ENCODE data around the gene TOX2. TPM values are rescaled to one million over a fixed set of nuclear protein-coding genes. Genes with fewer than 3 reads are reported as not detected.
"Not testable (repeated sequence)": the region's sequence is repeated elsewhere in the genome, so short reads cannot be mapped to it uniquely, and the experiment has no call there.

The TOX2 gene
- total RNA-seq, 2 donors from 2014 or later = 4.0 to 5.6 TPM

DNA sequence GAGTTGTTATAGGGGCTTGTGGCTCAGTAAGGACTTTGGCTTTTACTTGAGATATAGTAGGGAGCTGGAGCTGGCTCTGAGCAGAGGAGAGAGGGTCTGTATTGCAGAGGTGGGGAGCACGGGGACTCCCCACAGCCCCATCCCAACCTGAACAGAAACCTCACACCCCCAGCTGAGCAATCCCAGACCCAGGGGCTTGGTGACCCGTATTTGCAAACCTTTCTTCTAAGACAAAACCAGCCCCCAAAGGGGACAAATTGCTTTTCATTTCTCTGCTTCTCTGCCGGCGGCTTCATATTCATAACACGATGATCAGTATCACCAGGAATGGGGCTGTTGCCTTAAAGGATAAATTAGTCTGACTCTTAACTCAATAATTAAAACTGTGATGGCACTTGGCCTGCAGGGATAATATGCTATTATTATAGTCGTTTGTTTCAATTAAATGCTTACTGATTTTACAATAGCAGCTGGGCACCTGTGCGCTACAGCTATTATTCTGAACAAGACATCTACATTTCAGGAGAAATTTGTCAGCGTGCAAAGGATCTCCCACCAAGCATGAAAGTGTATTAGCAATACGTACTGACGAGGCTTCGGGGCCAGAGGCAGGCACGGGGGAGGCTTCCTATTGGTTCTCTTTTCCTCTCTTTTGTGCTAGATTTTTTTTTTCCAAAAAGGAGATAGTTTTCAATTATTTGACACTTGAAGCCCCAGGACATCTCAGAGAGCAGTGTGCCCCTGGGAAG, 118.1 kb downstream of the TOX2 start:
- H3K27me3 Mint-ChIP-seq = peaks cover 53 to 63% of the 10 kb centered on the region in 2 donors
- no peak for ATAC-seq
- H3K27ac Mint-ChIP-seq = no peak overlapping the region
- no peak overlapping the region for H3K4me3 Mint-ChIP-seq
- H3K4me1 Mint-ChIP-seq (ENCODE audit: low read depth in 2 of 2) = peaks cover 39 to 55% of the 10 kb centered on the region in 2 donors
- no peaks in the 10 kb centered on the region for H3K9me3 Mint-ChIP-seq
- no peak for DNase-seq (ENCODE audit: low spot score)
- H3K36me3 Mint-ChIP-seq = no peaks in the 10 kb centered on the region

GRCh38 chr20:44033344-44033743, 118.7 kb downstream of the TOX2 start:
- H3K27me3 Mint-ChIP-seq = peaks cover 52 to 61% of the 10 kb centered on the region in 2 donors
- H3K36me3 Mint-ChIP-seq = no peaks in the 10 kb centered on the region
- H3K9me3 Mint-ChIP-seq = no peaks in the 10 kb centered on the region
- H3K27ac Mint-ChIP-seq = no peak overlapping the region
- DNase-seq (ENCODE audit: low spot score) (no peak), ATAC-seq (no peak)
- peaks cover 33 to 50% of the 10 kb centered on the region in 2 donors for H3K4me1 Mint-ChIP-seq (ENCODE audit: low read depth in 2 of 2)
- H3K4me3 Mint-ChIP-seq = no peak overlapping the region

GRCh38 chr20:44033873-44034272, 119.2 kb downstream of the TOX2 start:
- H3K4me1 Mint-ChIP-seq (ENCODE audit: low read depth in 2 of 2) = peaks cover 28 to 45% of the 10 kb centered on the region in 2 donors

DNA sequence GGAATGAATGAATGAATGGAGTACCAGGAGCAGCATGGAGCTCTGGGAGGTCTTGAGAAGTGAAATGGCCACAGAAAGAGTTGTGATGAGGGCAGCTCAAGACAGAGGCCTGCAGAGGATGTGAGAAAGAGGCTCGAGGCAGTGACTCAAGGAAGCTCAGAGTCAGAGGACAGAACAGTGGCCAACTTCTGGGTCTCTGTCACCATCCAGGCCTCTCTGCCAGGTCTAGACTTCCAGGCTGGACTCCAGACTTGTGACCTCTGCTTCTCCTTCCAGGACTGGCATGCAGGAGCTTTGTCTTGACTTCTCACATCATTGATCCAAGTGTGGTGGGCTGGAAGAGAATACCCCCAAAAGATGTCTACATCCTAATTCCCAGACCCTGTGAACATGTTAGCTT, 119.8 kb downstream of the TOX2 start:
- ATAC-seq = no peak
- no peaks in the 10 kb centered on the region for H3K9me3 Mint-ChIP-seq
- peaks cover 63 to 64% of the 10 kb centered on the region in 2 donors for H3K27me3 Mint-ChIP-seq
- no peak for DNase-seq (ENCODE audit: low spot score)
- no peak overlapping the region for H3K4me3 Mint-ChIP-seq
- H3K27ac Mint-ChIP-seq = peak overlapping the region in 1 of 2 donors; percentile 21
- no peaks in the 10 kb centered on the region for H3K36me3 Mint-ChIP-seq
- H3K4me1 Mint-ChIP-seq (ENCODE audit: low read depth in 2 of 2) = peaks cover 24 to 42% of the 10 kb centered on the region in 2 donors

More at GRCh38 chr20:44033873-44034272, 119.2 kb downstream of the TOX2 start:
- Mint-ChIP-seq H3K36me3 (no peaks in the 10 kb centered on the region), H3K9me3 (no peaks in the 10 kb centered on the region), H3K4me3 (no peak overlapping the region), H3K27ac (peak overlapping the region in 1 of 2 donors; percentile 21), H3K27me3 (peaks cover 57 to 61% of the 10 kb centered on the region in 2 donors)
- no peak for DNase-seq (ENCODE audit: low spot score)
- no peak for ATAC-seq

DNA sequence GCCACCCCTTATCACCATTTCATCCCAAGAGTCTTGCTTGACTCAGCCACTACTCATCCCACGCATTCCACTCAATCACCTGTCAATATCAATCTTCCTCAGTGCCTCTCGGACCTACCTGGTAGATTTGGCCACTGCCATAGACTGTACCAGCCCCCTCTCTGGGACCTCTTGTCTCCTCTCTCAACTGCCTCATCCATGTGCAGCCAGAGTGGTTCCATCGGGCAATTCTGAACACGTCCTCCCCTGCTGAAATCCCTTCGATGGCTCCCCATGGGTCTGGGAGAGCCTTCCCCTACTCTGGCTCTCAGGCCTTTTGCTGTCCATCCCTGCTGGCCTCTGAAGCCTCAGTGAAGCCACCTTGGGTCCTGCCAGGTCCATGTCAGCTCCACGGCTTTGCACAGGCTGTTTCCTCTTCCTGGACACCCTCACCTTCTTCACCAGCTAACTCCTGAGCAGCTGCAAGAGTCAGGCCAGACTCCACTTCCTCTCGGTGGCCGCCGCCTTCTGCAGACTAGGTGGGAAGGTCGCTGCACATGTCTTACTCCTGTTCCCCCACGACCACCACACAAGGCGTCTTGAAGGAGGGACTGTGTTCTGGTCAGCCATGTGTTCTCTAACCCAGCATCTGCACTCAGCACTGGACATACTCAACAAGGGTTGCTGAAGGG, 120.4 kb downstream of the TOX2 start:
- H3K4me3 Mint-ChIP-seq = no peak overlapping the region
- H3K4me1 Mint-ChIP-seq (ENCODE audit: low read depth in 2 of 2) = peaks cover 17 to 36% of the 10 kb centered on the region in 2 donors
- H3K36me3 Mint-ChIP-seq = no peaks in the 10 kb centered on the region
- ATAC-seq = no peak
- H3K27ac Mint-ChIP-seq = peak overlapping the region in 1 of 2 donors; percentile 53
- no peak for DNase-seq (ENCODE audit: low spot score)
- peaks cover 57 to 61% of the 10 kb centered on the region in 2 donors for H3K27me3 Mint-ChIP-seq
- no peaks in the 10 kb centered on the region for H3K9me3 Mint-ChIP-seq

DNA sequence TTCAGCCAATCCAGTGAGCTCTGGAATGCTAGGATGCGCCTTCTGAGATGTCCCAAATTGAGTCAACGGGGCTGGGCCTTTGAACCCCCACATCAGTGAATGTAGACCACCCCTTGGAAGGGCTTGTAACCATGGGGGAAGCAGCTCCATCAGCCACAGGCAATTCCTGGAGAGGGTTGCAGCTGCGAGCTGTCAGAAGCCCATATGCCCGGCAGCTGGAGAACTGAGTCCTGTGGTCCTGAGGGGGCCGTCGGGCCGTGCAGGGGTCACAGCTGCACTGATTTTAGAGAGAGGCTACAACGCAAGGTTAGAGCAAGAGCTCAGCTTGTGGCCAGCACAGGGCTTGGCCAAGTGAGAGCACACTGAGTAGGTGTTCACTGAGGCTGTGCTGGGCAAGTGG, 121.3 kb downstream of the TOX2 start:
- ATAC-seq (no peak), DNase-seq (ENCODE audit: low spot score) (no peak)
- Mint-ChIP-seq H3K4me1 (ENCODE audit: low read depth in 2 of 2) (peaks cover 9 to 29% of the 10 kb centered on the region in 2 donors), H3K36me3 (no peaks in the 10 kb centered on the region), H3K27me3 (peaks cover 57 to 60% of the 10 kb centered on the region in 2 donors), H3K9me3 (no peaks in the 10 kb centered on the region), H3K27ac (no peak overlapping the region), H3K4me3 (no peak overlapping the region)

- peaks cover 9 to 29% of the 10 kb centered on the region in 2 donors for H3K4me1 Mint-ChIP-seq (ENCODE audit: low read depth in 2 of 2)
- H3K27me3 Mint-ChIP-seq = peaks cover 56 to 61% of the 10 kb centered on the region in 2 donors
- no peaks in the 10 kb centered on the region for H3K9me3 Mint-ChIP-seq
- H3K4me3 Mint-ChIP-seq = no peak overlapping the region
- DNase-seq (ENCODE audit: low spot score) (no peak), ATAC-seq (no peak)
- no peaks in the 10 kb centered on the region for H3K36me3 Mint-ChIP-seq
- no peak overlapping the region for H3K27ac Mint-ChIP-seq
Observed at GRCh38 chr20:44036441-44036840, 121.8 kb downstream of the TOX2 start.

GRCh38 chr20:44038681-44039123, 124.0 kb downstream of the TOX2 start:
- ATAC-seq (no peak), DNase-seq (ENCODE audit: low spot score) (no peak)
- H3K27ac Mint-ChIP-seq = peak overlapping the region in 1 of 2 donors; percentile 62
- peaks cover 58 to 63% of the 10 kb centered on the region in 2 donors for H3K27me3 Mint-ChIP-seq
- H3K9me3 Mint-ChIP-seq = no peaks in the 10 kb centered on the region
- H3K4me1 Mint-ChIP-seq (ENCODE audit: low read depth in 2 of 2) = peaks cover 0 to 13% of the 10 kb centered on the region in 2 donors
- H3K36me3 Mint-ChIP-seq = no peaks in the 10 kb centered on the region
- no peak overlapping the region for H3K4me3 Mint-ChIP-seq

DNA sequence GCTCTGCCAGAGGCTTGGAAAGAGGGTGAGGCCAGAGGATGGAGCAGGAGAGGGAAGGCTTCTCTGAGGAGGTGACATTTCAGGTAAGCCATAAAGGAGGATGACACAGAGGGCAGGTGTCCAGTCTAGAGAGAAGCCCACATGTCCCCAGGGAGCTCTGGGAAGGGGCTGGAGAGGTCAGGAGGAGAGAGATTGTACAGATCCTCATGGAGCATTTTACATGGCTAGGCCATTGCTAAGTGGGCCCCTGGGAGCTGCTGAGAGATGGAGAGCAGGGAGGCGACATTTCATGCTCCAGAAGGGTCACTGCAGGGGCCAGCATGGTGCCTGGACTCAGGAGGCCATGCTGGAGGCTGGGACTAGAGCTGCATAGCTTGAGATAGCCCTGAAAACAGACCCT, 124.5 kb downstream of the TOX2 start:
- no peaks in the 10 kb centered on the region for H3K36me3 Mint-ChIP-seq
- no peak for DNase-seq (ENCODE audit: low spot score)
- H3K4me3 Mint-ChIP-seq = no peak overlapping the region
- ATAC-seq = no peak
- H3K27me3 Mint-ChIP-seq = peaks cover 56 to 63% of the 10 kb centered on the region in 2 donors
- H3K27ac Mint-ChIP-seq = peak overlapping the region in 1 of 2 donors; percentile 62
- H3K9me3 Mint-ChIP-seq = no peaks in the 10 kb centered on the region
- peaks cover 0 to 13% of the 10 kb centered on the region in 2 donors for H3K4me1 Mint-ChIP-seq (ENCODE audit: low read depth in 2 of 2)

GRCh38 chr20:44039741-44040140, 125.1 kb downstream of the TOX2 start:
- Mint-ChIP-seq H3K27ac (no peak overlapping the region), H3K36me3 (no peaks in the 10 kb centered on the region), H3K27me3 (peaks cover 54 to 62% of the 10 kb centered on the region in 2 donors), H3K9me3 (no peaks in the 10 kb centered on the region), H3K4me3 (no peak overlapping the region), H3K4me1 (ENCODE audit: low read depth in 2 of 2) (peaks cover 0 to 12% of the 10 kb centered on the region in 2 donors)
- ATAC-seq (no peak), DNase-seq (ENCODE audit: low spot score) (no peak)

- H3K4me3 Mint-ChIP-seq = no peak overlapping the region
- H3K9me3 Mint-ChIP-seq = no peaks in the 10 kb centered on the region
- H3K4me1 Mint-ChIP-seq (ENCODE audit: low read depth in 2 of 2) = peaks cover 0 to 6% of the 10 kb centered on the region in 2 donors
- H3K27ac Mint-ChIP-seq = peak overlapping the region in 1 of 2 donors; percentile 11
- no peaks in the 10 kb centered on the region for H3K36me3 Mint-ChIP-seq
- ATAC-seq (no peak), DNase-seq (ENCODE audit: low spot score) (no peak)
- H3K27me3 Mint-ChIP-seq = peaks cover 50 to 61% of the 10 kb centered on the region in 2 donors
Observed at GRCh38 chr20:44040202-44040915, 125.7 kb downstream of the TOX2 start.

- H3K27ac Mint-ChIP-seq = peak overlapping the region in 1 of 2 donors; percentile 11
- H3K27me3 Mint-ChIP-seq = peaks cover 47 to 64% of the 10 kb centered on the region in 2 donors
- no peak overlapping the region for H3K4me3 Mint-ChIP-seq
- no peaks in the 10 kb centered on the region for H3K36me3 Mint-ChIP-seq
- ATAC-seq = no peak
- H3K9me3 Mint-ChIP-seq = no peaks in the 10 kb centered on the region
- no peak for DNase-seq (ENCODE audit: low spot score)
- peaks cover 0 to 3% of the 10 kb centered on the region in 2 donors for H3K4me1 Mint-ChIP-seq (ENCODE audit: low read depth in 2 of 2)
Observed at GRCh38 chr20:44041001-44041400, 126.3 kb downstream of the TOX2 start.

DNA sequence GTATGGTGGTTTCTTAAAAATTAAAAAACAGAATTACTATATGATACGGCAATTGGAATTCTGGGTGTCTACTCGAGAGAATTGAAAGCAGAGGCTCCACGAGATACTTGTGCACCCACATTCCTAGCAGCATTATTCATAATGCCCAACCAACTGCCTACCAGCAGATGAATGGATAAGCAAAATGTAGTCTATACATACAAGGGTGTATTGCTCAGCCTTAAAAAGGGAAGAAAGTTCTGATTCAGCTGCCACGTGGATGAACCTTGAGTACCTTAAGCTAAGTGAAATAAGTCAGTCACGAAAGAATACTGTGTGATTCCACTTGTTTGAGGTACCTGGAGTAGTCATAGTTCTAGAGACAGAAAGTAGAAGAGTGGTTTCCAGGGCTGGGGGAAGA, 130.1 kb downstream of the TOX2 start:
- not testable (repeated sequence) for H3K4me3 Mint-ChIP-seq; ATAC-seq; DNase-seq (ENCODE audit: low spot score); H3K27ac Mint-ChIP-seq; H3K9me3 Mint-ChIP-seq; H3K4me1 Mint-ChIP-seq (ENCODE audit: low read depth in 2 of 2); H3K36me3 Mint-ChIP-seq
- H3K27me3 Mint-ChIP-seq = peaks cover 37 to 48% of the 10 kb centered on the region in 2 donors
